Colonic mucosa (tissue), 4 donors: ENCODE data around the gene RNF10. TPM values are rescaled to one million over a fixed set of nuclear protein-coding genes. Genes with fewer than 3 reads are reported as not detected.

ENCODE experiments used
- DNase-seq: peaks from one replicate; pipeline ENCODE4 v3.0.0-alpha.2; 2020
- H3K27ac ChIP-seq: fragments of 200-600 bp; one replicate; pipeline ENCODE4 v1.8.0; 2021
- H3K27me3 ChIP-seq: fragments of 200-600 bp; one replicate; pipeline ENCODE4 v1.8.0; 2021
- H3K36me3 ChIP-seq: fragments of 200-600 bp; one replicate; pipeline ENCODE4 v1.8.0; 2021
- H3K4me1 ChIP-seq: fragments of 200-600 bp; one replicate; pipeline ENCODE4 v1.8.0; 2021; ENCODE audit warnings: mild to moderate bottlenecking
- H3K4me3 ChIP-seq: fragments of 200-600 bp; one replicate; pipeline ENCODE4 v1.8.0; 2021
- H3K9ac ChIP-seq, 2 donors: one replicate each; pipeline ENCODE4 v1.7.0; 2013; ENCODE audit warnings: control low read depth in 2 of 2, low read depth in 2 of 2, low read length in 2 of 2
- H3K9me3 ChIP-seq: fragments of 200-600 bp; one replicate; pipeline ENCODE4 v1.8.0; 2021
- CTCF ChIP-seq: fragments of 200-600 bp; IDR thresholded peaks from one replicate; pipeline ENCODE4 v1.8.0; 2022; ENCODE audit warnings: antibody characterized with exemption, mild to moderate bottlenecking
- intact Hi-C: fragments of 100-400 bp; cut with DNase I; formaldehyde crosslinking; loops from one replicate; pipeline ENCODE4 v1.14.1; 2022
- total RNA-seq, 2 donors: library from RNA; stranded (reverse); fragmentation: NEBNext Ultra II Directional in 1 of 2; extraction: Animal tissue kit (Norgen Biotek cat#: 25700) in 1 of 2; gene quantifications; one replicate each; pipeline ENCODE4 v1.2.1, GENCODE V29; 2021
- donor health status: healthy.
- donor health status: DM: no; HTN: no; CAD: no.
- donor health status: DM: no; HTN: no; CAD: no.

The RNF10 gene
- total RNA-seq, 2 donors from 2014 or later: 199 to 226 TPM

- H3K4me1 ChIP-seq: peaks cover 35% of the 10 kb centered on the region
- peak overlapping the region; percentile 26 to 98 for H3K9ac ChIP-seq
- H3K4me3 ChIP-seq: peak overlapping the region; percentile 77
- H3K27me3 ChIP-seq: no peaks in the 10 kb centered on the region
- H3K36me3 ChIP-seq: no peaks in the 10 kb centered on the region
- intact Hi-C loops: no loop called here
- TF ChIP-seq CTCF: no peak
- H3K9me3 ChIP-seq: no peaks in the 10 kb centered on the region
- DNase-seq: peak; percentile 80
- peak overlapping the region; percentile 63 for H3K27ac ChIP-seq
Measured at GRCh38 chr12:120538281-120539156, 4.4 kb downstream of the RNF10 start.

GRCh38 chr12:120539303-120539702 is 5.1 kb downstream of the RNF10 start:
- H3K4me1 ChIP-seq: peaks cover 35% of the 10 kb centered on the region
- H3K9ac ChIP-seq: no peak overlapping the region
- intact Hi-C loops: no loop called here
- no peak for TF ChIP-seq CTCF
- DNase-seq: no peak
- no peaks in the 10 kb centered on the region for H3K27me3 ChIP-seq
- peak overlapping the region; percentile 63 for H3K27ac ChIP-seq
- H3K9me3 ChIP-seq: no peaks in the 10 kb centered on the region
- H3K36me3 ChIP-seq: no peaks in the 10 kb centered on the region
- no peak overlapping the region for H3K4me3 ChIP-seq

- intact Hi-C loops: no loop called here
- no peak overlapping the region for H3K4me3 ChIP-seq
- TF ChIP-seq CTCF: no peak
- no peak overlapping the region for H3K27ac ChIP-seq
- no peak overlapping the region for H3K9ac ChIP-seq
- no peak for DNase-seq
- H3K27me3 ChIP-seq: no peaks in the 10 kb centered on the region
- H3K9me3 ChIP-seq: no peaks in the 10 kb centered on the region
- H3K4me1 ChIP-seq: peaks cover 35% of the 10 kb centered on the region
- H3K36me3 ChIP-seq: no peaks in the 10 kb centered on the region
Measured at GRCh38 chr12:120540445-120540844, 6.3 kb downstream of the RNF10 start.

GRCh38 chr12:120542166-120542565 is 8.0 kb downstream of the RNF10 start:
- no peak overlapping the region for H3K27ac ChIP-seq
- DNase-seq: no peak
- H3K4me1 ChIP-seq: peaks cover 30% of the 10 kb centered on the region
- H3K9me3 ChIP-seq: no peaks in the 10 kb centered on the region
- H3K36me3 ChIP-seq: peaks cover 10% of the 10 kb centered on the region
- H3K9ac ChIP-seq: no peak overlapping the region
- intact Hi-C loops: no loop called here
- no peak for TF ChIP-seq CTCF
- H3K27me3 ChIP-seq: no peaks in the 10 kb centered on the region
- no peak overlapping the region for H3K4me3 ChIP-seq

GRCh38 chr12:120544691-120545090 is 10.5 kb downstream of the RNF10 start:
- H3K27ac ChIP-seq: no peak overlapping the region
- no peak overlapping the region for H3K4me3 ChIP-seq
- H3K9me3 ChIP-seq: no peaks in the 10 kb centered on the region
- no peaks in the 10 kb centered on the region for H3K27me3 ChIP-seq
- no peak for TF ChIP-seq CTCF
- peaks cover 17% of the 10 kb centered on the region for H3K36me3 ChIP-seq
- DNase-seq: no peak
- intact Hi-C loops: no loop called here
- H3K9ac ChIP-seq: no peak overlapping the region
- peaks cover 13% of the 10 kb centered on the region for H3K4me1 ChIP-seq
